Right lung (tissue), 5 donors: ENCODE data around the gene LIMA1. TPM values are rescaled to one million over a fixed set of nuclear protein-coding genes. Genes with fewer than 3 reads are reported as not detected.
"Not testable (repeated sequence)": the region's sequence is repeated elsewhere in the genome, so short reads cannot be mapped to it uniquely, and the experiment has no call there.

ENCODE experiments used
- DNase-seq, 2 donors: peaks; one replicate each; pipeline ENCODE4 v3.0.0-alpha.2; 2013
- polyA plus RNA-seq, 5 donors: library from polyadenylated mRNA; unstranded; fragments of 120-200 nt; gene quantifications; one replicate each; pipeline versions ENCODE4 v1.2.1 to v1.2.3, GENCODE V29; 2013; ENCODE audit warnings: inconsistent platforms in 1 of 5, low replicate concordance in 1 of 5; ENCODE audit not compliant: insufficient read length in 5 of 5, insufficient read depth in 1 of 5

The LIMA1 gene
- polyA plus RNA-seq, 5 donors: 63.3 to 98.3 (median 84.1) TPM

- peak in 1 of 2 donors; percentile 69 for DNase-seq
These were observed 62.8 kb downstream of the LIMA1 start for GRCh38 chr12:50220363-50220995.

DNA sequence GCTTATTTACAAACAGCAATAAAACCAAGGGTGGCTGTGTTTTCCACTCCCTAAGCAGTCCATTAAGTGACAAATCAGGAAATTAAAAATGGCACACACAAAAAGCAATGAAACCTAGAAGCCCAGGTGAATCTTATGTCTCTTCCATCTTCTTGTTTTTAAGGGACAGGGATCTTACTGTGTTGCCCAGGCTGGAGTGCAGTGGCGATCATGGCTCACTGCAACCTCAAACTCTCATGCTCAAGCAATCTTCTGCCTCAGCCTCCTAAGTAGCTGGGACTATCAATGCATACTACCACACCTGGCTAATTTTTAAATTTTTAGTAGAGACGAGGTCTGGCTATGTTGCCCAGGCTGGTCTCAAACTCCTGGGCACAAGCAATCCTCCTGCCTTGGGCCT is 63.8 kb downstream of the LIMA1 start:
- DNase-seq: no peak

DNA sequence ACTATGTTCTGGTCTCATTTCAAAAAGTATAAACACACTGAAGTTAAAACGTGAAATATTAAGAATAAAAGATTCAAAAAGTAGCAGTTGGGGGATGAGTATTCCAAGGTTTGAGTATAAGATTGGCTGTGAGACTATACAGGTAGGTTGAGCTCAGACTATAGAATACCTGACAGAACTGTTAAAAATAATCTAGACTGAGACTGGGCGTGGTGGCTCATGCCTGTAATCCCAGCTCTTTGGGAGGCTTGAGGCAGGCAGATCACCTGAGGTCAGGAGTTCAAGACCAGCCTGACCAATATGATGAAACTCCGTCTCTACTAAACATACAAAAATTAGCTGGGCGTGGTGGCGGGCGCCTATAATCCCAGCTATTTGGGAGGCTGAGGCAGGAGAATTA is 64.3 kb downstream of the LIMA1 start:
- DNase-seq: not testable (repeated sequence)

GRCh38 chr12:50218386-50218785 is 64.9 kb downstream of the LIMA1 start:
- no peak for DNase-seq

DNA sequence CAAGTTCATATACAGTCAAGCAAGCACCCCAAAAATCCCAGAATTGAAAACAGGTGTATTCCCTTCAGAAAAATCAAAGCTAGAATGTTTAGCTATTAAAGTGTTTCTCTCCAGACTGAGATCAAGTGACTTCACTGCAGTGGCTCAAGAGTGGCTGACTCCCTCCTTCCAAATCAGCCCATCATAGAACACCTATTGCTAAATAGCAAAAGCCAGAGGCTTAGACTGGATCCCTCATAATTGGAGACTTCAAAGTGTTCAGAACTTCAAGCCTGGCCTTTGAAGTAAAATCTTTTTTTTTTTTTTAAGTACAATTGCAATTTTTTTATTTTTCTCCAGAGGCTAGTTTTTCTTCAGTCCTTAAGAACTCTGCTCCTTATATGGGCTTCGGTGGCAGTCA is 66.1 kb downstream of the LIMA1 start:
- DNase-seq: no peak

- no peak for DNase-seq
These were observed 68.3 kb downstream of the LIMA1 start for GRCh38 chr12:50215033-50215432.

- no peak for DNase-seq
These were observed 69.3 kb downstream of the LIMA1 start for GRCh38 chr12:50214018-50214417.

GRCh38 chr12:50213439-50213838 is 69.9 kb downstream of the LIMA1 start:
- no peak for DNase-seq

GRCh38 chr12:50212071-50212467 is 71.3 kb downstream of the LIMA1 start:
- DNase-seq: no peak

DNA sequence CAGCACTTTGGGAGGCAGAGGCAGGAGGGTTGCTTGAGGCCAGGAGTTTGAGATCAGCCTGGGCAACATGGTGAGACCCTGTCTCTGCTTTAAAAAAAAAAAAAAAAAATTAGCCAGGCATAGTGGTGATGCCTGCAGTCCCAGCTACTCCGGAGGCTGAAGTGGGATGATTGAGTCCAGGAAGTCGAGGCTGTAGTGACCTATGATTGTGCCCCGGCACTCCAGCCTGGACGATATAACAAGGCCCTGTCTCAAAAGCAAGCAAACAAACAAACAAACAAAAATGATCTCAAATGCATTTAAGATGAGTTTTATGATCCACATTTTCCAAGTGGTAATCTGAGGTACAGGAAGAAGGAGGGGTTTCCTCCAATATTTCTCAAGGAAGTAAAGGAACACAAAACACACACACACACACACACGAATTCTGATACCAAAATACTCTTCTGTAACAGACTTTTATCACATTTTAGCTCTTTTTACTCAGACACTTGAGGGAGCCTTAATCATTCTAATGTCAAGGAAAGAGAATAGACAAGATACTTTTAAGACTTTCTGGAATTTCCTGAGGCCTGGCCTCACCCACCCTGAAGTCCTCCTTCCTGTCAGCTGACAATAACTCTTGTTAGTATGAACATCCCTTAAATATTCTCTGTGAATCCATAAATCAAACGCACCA is 71.8 kb downstream of the LIMA1 start:
- DNase-seq: no peak

GRCh38 chr12:50207424-50207823 is 75.9 kb downstream of the LIMA1 start:
- DNase-seq: no peak

- no peak for DNase-seq
These were observed 77.7 kb downstream of the LIMA1 start for GRCh38 chr12:50205648-50206047.

DNA sequence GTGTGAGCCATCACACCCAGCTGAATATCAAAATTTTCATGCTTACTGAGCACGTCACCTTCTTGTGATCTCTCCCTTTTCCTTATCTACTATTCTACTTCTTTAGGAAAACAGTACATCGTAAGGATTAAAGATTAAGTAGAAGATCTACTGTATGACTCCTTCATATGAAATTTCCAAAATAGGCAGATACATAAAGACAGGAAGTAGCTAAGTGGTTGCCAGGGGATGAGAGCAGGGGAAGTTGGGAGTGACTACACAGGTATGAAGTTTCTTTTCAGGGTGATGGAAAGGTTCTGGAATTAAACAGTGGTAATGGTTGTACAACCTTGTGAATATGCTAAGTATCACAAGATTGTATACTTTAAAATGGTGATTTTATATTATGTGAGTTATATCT is 79.6 kb downstream of the LIMA1 start:
- no peak for DNase-seq

- DNase-seq: peak; percentile 35 to 38
These were observed 81.3 kb downstream of the LIMA1 start for GRCh38 chr12:50201987-50202521.

DNA sequence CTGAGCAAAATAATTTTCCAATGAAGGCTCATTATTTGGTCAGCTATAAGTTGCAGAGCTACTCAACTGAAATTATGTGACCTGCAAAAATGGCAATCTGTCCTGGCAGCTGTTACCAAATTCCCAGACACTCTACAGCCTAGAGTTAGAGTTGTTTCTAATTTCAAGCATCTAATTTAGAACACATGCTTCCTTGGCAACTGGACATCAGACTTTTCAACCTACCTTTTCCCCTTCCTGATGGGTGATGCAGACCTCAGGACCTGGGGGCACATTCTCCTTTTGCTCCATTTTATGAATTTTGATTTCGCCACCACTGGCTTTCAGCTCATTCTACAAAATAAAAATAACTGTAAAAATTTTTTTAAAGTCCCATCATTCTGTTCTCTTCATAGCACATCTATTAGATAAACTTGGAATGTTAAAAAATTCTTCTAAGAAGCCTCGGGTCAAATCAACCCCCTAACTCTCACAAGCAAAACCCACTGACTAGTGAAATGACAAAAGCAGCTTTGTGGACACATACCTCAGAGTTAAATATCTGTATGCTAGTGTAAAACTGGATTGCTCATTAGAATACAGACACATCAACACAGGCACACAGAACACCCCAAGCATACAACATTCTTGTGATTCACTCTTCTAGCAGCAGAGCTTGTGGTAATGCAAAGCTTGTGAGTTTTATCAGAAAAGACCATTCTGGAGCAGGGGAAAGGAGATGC is 82.6 kb downstream of the LIMA1 start:
- no peak for DNase-seq

DNA sequence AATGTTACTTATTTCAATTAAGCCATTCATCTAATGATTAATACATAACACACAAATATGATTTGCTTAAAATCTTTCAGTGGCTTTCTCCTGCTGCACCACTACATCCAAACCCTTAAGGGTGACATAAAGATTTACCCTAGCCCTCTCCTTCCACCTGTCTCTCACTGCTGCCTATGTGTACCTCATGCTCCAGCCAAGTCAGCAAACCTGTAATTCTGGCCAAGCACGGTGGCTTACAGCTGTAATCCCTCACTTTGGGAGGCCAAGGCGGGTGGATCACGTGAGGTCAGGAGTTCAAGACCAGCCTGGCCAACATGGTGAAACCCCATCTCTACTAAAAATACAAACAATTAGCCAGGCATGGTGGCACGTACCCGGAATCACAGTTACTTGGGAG is 84.5 kb downstream of the LIMA1 start:
- no peak for DNase-seq

DNA sequence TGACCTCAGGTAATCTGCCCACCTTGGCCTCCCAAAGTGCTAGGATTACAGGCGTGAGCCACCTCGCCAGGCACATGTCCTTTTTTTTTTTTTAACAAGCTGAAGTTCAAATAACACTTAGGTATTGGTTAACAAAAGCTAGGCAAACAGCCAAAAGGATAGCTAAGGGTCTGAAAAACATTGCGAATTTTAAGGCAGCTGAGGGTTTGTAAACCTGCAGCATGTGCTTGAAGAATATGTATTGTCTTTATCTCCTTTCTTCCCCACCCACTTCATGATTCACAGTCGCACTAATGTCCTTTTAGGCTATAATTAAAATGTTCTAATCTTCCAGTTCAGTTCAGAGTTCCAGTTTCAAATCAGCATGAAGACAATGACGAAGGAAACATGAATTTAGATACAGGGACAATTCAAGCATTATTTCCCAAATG is 86.0 kb downstream of the LIMA1 start:
- DNase-seq: no peak

DNA sequence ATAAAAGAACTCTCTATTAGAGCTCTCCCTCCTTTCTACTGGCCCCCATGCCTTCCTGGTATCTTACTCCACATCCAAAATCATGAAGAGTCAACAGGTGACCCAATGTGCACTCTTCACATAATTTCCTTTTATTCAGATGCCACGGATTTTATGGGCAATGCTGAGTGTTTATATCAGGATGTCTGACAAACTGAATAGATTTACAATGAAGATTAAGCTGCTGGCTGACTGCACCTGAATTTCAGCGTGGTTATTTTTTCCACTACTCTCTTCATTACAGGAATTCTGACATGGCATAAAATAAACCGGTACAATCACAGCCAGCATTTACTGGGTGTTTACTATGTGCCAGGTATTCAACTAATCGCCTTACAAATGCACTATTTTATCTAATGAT is 86.8 kb downstream of the LIMA1 start:
- DNase-seq: no peak

- no peak for DNase-seq
These were observed 87.5 kb downstream of the LIMA1 start for GRCh38 chr12:50195832-50196231.

GRCh38 chr12:50192908-50193307 is 90.4 kb downstream of the LIMA1 start:
- DNase-seq: no peak

DNA sequence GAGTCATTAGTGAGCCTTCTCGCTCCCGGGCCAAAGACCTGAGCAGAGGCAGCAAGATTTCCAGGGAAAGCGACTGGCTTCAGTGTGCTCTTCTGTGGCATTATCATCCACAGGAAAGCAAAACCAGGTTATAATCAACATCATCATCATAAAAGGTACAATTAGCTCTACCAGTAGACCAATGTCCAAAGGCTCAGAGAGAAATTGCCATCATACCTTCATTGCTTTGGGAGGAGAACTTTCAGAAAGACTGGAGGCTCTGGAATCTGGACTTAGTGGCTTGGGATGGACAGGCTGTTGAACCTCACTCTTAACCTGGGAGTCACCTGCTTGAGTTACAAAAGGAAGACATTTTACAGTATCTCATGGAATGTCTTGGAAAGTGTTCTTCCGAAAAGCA is 91.1 kb downstream of the LIMA1 start:
- no peak for DNase-seq

GRCh38 chr12:50190859-50191258 is 92.5 kb downstream of the LIMA1 start:
- no peak for DNase-seq
